Measurements from ENCODE around the gene PRKCZ.

DNA sequence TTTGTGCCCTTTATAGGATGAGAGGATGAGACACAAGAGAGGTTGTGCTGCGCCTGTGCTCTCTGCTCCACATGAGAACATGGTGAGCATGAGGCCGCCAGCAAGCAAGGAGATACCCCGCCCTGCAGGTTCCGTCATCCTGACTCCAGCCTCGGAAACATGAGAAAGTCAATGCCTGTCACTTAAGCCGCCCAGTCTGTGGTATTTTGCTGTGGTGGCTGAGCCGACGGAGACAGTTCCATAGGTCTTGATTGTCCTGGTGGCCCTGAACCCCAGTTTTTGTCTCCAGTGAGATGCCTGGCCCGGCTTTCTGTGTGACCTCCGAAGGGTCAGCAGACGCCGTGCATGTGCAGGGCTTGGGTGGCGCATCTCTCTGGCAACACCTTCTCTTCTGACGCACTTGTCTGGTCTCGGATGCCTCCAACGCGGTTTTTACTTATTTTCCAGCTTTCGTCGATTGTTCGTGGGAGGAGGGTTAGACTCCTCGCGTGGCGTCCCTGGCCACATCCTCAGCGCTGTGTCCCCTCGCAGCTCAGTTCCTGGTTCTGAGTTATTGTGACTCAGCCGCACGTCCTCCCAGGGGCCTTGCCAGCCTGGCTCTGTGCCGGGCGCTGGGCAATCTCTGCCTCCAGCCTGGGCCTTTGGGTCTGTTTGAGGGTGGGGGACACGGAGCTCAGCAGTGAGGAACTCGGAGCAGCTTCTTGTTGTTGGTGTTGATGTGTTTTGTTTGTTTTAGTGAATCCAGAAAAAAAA is 74.4 kb downstream of the PRKCZ start:
- TF ChIP-seq, protein P1, sequence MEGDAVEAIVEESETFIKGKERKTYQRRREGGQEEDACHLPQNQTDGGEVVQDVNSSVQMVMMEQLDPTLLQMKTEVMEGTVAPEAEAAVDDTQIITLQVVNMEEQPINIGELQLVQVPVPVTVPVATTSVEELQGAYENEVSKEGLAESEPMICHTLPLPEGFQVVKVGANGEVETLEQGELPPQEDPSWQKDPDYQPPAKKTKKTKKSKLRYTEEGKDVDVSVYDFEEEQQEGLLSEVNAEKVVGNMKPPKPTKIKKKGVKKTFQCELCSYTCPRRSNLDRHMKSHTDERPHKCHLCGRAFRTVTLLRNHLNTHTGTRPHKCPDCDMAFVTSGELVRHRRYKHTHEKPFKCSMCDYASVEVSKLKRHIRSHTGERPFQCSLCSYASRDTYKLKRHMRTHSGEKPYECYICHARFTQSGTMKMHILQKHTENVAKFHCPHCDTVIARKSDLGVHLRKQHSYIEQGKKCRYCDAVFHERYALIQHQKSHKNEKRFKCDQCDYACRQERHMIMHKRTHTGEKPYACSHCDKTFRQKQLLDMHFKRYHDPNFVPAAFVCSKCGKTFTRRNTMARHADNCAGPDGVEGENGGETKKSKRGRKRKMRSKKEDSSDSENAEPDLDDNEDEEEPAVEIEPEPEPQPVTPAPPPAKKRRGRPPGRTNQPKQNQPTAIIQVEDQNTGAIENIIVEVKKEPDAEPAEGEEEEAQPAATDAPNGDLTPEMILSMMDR (conservative IDR thresholded peaks at IDR 0.05) = no peak
- TF ChIP-seq EZH2 (IDR thresholded peaks at IDR 0.05; ENCODE audit: low read depth) = no peak

All from PC-9 (cell line).